Suprapubic skin (tissue), 4 donors: ENCODE measurements around the gene BAIAP2L1.

Experiments used
- CTCF ChIP-seq, 2 donors: fragments of 200-600 bp in 1 of 2; fragments of 450-650 bp in 1 of 2; sonication (generic) in 1 of 2; IDR thresholded peaks; one replicate each; pipeline ENCODE4 v1.5.1; 2016 to 2019; ENCODE audit warnings: antibody characterized with exemption in 2 of 2, mild to moderate bottlenecking in 1 of 2, moderate library complexity in 1 of 2
- EP300 ChIP-seq: sonication (generic); formaldehyde crosslinking; IDR thresholded peaks from one replicate; pipeline ENCODE4 v1.6.1; 2017; ENCODE audit warnings: antibody characterized with exemption
- POLR2A ChIP-seq, 2 donors: fragments of 450-650 bp; IDR thresholded peaks; one replicate each; pipeline ENCODE4 v1.6.1; 2017; ENCODE audit warnings: antibody characterized with exemption in 2 of 2, mild to moderate bottlenecking in 2 of 2, moderate library complexity in 2 of 2
- POLR2AphosphoS5 ChIP-seq, 3 donors: sonication (generic); formaldehyde crosslinking; IDR thresholded peaks; one replicate each; pipeline ENCODE4 v1.6.1; 2017; ENCODE audit warnings: antibody characterized with exemption in 3 of 3

- TF ChIP-seq CTCF (IDR thresholded peaks at IDR 0.05) (no peak), POLR2A (IDR thresholded peaks at IDR 0.05) (no peak), EP300 (no peak), POLR2AphosphoS5 (IDR thresholded peaks at IDR 0.05) (no peak)
Observed at GRCh38 chr7:98355250-98355538, 45.7 kb downstream of the BAIAP2L1 start.
